Stimulated activated CD4-positive, alpha-beta T cell treated with anti-CD3 and anti-CD28 coated beads, Interleukin-4, amount 100 ng/mL, for 24 hours (primary cell): ENCODE measurements around the gene ILKAP.

ENCODE experiments used
- DNase-seq: peaks from one replicate; pipeline ENCODE4 v3.0.0-alpha.2; 2020

Gene ILKAP

DNA sequence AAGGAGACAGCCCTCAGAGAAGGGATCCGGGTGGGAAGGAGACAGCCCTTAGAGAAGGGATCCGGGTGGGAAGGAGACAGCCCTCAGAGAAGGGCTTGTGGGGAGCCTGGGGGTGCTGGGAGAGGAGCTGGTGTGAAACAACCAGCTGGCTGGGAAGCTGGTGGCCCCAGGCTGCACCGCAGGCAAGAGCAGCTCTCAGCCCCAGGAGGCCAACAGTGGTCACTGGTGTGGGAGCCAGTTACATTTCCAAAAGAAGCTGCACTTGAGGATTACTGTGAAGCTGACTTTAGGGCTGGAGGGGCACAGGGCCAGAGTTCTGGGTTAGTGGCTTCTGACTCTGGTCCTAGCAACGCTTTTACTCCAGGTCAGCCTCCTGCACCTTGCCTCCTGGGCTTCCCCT lies 33.1 kb upstream of the ILKAP start:
- DNase-seq = no peak

DNA sequence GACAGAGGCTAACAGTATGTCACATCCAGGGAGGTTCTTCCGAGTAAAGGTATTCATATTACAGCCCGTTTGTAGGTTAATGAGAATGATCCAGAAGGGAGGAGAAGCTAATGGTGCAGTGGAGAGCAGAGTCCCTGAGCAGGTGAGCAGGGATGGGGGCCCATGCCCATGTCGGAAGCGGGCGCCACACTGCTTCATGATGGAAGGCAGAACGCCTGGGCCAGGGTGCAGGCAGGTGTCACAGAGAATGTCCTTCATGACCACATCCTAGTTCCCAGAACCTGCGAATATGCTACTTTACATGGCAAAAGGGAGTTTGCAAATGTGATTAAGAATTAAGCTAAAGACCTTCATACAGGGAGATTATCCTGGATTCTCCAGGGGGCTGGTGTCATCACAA lies 32.4 kb upstream of the ILKAP start:
- no peak for DNase-seq

DNA sequence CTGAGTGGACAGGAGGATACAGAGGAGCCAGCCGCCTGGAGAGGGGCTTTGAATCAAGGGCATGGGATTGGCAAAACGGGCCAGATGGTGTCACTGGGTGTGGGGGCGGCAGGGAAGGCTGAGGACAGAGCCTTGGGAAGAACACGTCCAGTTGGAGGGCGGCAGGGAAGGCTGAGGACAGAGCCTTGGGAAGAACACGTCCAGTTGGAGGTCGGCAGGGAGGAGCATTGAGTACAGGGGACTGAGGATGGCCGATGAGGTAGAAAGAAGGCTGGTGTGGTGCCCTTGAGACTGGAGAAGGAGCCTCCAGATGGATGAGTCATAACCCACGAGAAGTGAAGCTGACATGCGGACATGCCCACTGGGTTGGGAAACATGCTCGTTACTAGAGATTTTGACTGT lies 31.8 kb upstream of the ILKAP start:
- no peak for DNase-seq

DNA sequence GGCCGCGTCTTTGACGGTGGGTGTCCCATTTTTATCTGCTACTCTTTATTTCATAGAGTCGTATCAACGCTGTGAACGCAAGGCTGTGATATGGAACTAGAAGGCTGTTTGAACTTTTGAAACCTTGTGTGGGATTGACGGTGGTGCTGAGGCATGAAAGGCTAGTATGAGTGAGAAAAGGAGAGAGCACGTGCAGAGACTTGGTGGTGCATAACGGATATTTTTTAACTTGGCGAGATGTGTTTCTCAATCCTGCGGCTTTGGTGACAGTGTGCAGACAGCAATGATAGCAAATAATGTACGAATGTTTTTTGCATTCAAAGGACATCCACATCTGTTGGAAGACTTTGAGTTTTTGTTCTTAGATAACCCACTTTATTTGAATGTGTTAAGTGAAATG lies 30.1 kb upstream of the ILKAP start:
- no peak for DNase-seq

DNA sequence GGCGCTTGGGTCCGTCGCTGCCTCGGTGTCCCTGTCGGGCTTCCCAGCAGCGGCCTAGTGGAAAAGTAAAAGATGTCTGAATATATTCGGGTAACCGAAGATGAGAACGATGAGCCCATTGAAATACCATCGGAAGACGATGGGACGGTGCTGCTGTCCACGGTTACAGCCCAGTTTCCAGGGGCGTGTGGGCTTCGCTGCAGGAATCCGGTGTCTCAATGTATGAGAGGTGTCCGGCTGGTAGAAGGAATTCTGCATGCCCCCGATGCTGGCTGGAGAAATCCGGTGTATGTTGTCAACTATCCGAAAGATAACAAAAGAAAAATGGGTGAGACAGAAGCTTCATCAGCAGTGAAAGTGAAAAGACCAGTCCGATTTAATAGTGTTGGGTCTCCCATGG lies 28.3 kb upstream of the ILKAP start:
- no peak for DNase-seq

DNA sequence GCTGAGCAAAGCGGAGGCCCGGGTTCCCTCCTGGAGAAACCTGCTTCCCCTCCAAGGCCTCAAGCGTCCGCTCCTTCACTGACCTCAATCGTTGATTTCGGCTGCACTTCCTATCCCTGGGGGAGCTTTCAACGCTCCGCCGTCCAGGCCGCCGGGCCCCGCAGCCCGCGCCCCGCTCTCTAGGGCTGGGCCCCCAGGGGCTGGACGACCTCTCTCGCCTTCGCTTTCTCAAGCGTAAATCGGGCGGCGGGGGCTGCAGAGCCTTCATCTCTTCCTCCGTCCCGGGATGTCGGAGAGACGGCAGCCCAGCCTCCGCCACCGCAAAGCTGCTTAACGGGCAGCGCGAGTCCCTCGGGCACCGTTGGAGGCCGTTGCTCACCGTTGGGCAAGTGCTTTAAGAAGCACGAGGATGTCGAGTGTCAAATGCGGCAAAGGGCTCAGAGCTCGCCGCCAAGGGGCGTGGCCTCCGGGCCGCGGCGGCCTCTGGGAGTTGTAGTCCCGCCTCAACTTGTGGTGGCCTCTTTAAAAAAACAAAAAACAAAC lies 27.8 kb upstream of the ILKAP start:
- DNase-seq = peak; percentile 78

DNA sequence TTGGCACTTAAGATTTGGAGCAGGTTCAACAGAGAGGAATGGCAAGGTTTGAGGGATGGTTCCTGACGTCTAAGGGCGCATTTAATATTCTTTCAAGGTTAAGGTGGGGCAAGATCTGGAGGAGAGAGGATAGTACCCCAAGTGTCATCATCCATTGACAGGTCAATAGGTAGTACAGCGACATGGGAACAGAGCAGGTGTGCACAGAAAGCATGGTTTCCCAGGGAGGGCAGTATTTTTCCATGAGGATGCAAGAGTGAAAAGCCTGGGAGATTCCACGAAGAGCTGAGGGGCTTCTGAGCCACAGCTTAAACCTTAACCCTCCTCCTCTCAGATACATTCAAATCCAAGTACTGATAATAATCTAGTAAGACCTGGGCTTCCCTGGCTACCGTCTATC lies 27.2 kb upstream of the ILKAP start:
- DNase-seq = no peak

DNA sequence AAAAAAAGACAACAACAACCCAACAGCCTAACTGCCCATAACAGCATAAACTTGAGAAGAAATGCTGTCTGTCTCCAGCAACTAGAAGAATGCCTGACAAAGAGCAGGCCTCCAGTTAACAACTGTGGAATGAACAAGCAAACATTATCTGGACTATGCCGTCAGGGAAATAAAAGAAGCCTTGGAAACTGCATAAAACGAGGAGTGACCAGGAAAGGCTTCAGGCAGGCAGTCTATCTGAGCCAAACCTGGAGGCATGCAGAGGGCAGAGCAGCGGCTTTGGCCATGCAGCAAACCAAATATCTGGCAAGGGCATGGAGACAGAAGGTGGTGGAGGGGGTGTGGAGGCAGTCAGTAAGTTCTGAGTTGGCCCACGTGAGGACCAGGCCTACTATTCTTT lies 25.2 kb upstream of the ILKAP start:
- DNase-seq = no peak

DNA sequence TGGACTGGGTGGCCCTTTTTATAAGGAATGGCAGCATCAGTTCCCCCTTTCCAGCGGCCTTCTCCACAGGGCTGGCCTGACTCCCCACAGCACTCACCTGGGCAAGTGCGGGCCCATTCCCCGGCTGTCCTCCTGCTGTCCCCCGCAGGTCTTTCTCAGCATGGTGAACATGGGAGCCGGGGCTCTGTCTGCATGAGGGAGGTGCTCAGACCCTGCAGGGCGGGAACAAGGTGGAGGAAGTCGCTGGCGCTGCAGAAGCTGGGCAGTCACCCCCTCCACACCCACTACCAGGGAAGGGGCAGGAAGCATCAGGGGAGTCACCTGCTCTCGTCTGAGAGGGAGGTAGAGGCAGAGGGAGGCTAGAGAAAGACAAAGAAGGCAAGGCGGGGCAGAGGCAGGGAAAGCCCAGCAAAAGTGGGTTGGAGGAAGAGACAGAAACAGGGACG lies 24.1 kb upstream of the ILKAP start:
- no peak for DNase-seq

DNA sequence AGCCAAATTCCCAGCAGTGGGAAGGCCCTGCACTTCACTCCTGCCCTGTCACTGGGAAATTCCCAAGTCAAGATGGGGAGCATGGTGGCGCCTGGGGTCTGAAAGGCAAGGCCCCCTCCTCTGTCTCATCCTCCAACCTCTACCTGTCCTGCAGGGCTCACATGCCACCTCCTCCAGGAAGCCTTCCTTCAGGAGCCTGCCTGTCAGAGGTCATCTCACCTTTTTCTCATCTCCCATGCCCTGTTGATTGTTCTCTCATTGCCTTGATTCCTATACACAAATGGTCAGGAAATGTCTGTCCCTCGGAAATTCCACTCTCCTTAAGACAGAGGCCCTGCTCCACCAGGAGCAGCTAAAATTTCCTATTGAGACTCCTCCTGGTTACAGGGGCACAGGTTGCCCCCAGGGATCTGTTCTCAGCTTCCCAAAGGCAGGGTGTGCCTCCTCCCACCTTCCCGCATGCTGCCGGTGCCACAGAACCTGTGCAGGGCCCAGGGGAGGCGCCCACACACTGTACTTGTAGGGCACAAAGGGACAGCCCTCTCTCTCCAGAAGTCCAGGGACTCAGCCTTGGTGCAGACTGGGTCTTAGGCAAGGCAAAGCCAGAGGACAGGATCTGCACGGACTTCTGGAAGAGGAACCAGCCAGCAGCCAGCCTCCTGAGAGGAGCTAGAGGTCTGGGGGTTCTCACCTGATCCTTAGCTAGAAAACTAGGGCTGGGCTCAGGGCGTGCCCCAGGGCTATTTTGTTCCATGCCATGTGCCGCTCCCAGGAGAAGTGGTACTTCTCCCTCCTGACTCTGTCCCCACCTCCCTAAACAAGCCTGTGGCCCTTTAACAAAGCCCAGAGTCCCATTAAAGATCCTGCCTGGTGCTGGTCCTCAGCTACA lies 23.4 kb upstream of the ILKAP start:
- no peak for DNase-seq

DNA sequence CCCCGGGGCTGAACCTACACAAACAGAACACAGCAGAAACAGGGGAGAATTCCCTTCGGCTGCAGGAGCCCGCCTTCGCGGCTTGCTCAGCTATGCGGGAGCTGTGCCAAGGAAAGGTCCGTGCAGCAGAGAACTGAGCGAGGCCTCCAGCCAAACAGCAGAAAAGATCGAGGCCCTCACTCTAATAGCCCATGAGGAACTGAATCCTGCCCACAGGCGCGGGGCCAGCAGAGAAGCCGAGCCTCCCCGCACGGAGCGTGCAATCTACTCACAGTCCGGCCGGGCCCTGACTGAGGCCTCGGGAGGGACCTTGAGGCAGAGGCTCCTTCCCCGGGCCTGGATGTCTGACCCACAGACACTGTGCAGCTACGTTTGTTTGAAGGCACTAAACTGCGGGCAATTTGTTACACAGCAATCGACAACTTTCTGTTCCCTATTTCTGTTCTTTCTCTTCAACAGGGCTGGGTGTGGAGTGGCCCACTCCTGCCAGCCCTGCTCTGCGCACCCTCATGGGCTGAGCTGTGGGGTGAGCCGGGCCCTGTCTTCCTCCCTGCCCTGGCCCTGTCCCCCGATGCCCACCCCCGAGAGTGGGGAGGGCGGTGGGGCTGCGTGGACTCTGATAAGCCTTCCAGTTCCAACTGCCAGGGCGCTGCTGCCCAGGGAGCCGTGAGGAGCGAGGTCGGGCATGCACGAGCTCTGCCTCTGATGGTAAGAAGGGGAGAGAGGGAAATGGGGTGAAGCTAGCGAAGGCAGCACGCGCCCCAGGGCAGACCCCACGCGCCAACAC lies 22.6 kb upstream of the ILKAP start:
- DNase-seq = no peak

DNA sequence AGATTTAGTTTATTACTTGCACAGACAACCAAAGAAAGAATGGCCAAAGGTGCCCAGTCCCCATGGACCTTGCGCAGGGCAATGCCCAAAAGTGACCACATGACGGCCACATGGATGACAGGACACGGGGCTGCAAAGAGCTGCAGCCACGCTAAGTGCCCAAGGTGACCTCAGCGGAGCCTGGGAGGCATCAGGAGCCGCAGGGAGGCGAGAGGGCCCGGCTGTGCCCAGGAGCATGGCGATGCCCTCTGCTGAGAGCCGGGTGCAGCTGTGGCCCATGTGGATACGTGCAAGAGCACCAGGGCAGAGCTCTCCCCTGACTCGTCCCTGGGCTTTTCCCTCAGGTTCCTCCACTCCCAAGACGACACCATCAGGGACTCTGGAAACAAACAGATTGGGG lies 21.6 kb upstream of the ILKAP start:
- DNase-seq = no peak

DNA sequence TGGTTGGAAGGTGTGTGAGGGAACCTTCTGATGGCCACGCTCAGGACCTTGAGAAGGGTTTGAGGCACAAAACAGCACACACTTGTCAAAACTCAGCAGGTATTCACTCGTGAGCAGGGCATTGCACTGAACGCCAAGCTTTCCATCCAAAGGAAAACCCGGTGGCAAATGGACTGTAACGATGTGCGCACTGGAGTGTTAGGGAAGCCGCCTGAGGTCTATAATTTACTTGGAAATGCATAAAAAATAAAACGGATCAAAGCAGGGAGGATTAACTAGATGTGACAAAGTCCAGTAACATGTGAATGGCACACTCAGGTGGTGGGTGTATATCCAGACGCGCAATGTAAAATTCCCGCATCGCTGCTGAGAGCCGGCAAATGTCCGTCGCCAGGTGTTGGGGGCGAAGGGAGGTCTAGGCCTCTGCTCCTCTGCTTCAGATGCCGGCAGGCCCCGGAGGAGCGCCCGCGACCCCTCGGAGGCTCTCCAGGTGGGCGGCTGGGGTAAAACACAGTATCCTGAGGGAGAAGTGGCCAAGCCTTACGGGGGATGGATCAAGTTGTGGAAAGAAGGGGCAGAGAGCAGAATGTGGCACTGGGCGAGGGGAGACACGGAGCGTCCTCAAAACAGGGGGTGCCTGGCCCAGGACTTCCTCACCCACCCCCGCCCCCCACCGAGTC lies 21.0 kb upstream of the ILKAP start:
- DNase-seq = no peak

DNA sequence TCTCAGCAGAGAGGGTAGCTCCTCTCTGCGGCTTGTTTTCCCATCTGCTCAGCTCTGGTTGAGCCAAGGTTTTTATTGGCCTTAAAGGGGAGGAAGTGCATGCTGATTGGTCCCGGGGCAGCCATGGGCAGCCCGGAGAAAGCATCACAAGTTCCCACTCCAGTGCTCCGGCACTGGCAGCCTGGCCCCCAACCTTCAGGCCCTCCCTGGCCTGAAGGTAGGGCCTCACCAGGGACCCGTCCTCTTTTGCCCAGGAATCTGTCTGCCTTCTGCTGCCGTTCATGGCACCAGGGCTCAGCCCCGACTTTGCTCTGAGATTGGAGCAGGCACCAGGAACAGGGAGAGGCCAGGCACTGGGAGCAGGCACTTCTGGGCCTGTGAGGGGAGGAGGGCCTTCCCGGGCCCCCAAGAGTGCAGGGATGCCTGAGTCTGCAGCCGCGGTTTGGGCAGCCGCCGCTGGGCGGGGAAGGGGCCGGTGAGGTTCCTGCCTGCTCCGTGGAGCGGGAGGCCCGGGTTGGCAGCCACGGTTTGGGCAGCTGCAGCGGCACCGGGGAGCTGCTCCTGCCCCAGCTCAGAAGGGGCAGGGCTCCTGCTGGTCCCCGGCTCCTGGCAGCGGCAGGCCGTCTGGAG lies 17.5 kb upstream of the ILKAP start:
- no peak for DNase-seq

DNA sequence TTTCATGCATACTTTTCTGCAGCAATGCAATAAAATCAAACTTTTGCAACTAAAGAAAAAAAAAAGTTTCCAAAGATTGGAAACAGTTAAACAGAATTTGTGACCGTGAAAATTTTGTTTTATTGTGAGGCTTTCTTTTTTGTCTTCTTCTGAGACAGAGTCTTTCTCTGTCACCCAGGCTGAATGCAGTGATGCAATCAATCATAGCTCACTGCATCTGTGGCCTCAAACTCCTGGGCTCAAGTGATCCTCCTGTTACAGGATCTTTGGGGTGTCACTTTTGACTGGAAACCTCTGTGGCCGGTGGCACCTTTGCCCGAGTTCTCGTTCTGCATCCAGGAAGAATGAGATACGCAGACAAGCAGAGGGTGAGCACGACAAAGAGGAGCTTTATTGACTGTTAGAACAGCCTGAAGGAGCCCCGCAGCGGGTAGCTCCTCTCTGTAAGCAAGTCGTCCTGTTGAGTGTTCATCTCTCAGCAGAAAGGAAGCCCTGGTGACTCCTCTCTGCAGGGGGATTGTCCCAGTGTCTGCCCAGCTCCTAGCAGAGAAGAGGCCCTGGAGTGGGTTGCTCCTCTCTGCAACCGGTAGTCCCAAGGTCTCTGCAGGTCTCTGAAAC lies 16.9 kb upstream of the ILKAP start:
- no peak for DNase-seq

DNA sequence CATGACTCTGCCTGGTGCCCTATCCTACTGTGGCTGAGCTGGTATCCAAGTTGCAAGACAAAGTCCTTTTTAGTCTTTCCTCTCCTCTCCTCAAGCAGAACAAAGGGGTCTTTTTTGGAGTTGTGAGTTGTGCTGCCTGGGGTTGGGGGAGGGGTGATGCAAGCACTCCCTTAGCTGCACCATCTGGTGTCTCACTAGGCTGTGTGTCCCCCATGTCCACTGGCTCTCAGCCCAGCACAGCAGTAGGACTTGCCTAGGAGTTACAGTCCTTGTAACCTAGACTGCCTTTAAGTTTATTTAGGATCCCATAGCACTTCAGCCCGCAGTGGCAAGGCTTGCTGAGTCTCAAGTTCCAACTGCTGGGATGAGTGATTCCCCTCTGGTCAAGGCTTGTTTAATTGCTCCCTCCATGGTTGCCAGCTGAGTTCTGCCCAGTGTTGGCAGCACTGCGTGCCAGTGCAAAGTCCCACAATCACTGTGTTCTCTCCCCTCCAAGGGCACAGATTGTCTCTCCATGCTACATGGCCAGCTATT lies 13.2 kb upstream of the ILKAP start:
- no peak for DNase-seq

DNA sequence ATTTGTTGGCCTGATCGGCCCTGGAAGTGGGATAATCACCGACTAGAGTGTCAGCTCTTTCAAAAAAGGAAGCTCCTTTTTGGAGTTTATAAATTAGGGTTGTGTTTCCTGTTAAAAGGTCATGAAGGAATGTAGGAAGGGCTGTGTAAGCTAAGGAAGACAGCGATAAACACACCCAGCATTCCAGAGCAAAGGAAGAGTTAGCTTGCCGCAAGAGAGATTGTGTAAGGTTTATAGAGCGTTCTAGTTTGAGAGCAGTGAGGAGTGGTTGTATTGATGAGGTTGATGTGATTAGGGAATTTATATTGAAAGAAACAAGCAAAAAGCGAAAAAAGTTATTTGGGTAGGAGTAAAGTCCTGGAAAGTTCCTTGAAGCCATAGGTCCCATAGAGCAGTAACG lies 3.5 kb upstream of the ILKAP start:
- no peak for DNase-seq

DNA sequence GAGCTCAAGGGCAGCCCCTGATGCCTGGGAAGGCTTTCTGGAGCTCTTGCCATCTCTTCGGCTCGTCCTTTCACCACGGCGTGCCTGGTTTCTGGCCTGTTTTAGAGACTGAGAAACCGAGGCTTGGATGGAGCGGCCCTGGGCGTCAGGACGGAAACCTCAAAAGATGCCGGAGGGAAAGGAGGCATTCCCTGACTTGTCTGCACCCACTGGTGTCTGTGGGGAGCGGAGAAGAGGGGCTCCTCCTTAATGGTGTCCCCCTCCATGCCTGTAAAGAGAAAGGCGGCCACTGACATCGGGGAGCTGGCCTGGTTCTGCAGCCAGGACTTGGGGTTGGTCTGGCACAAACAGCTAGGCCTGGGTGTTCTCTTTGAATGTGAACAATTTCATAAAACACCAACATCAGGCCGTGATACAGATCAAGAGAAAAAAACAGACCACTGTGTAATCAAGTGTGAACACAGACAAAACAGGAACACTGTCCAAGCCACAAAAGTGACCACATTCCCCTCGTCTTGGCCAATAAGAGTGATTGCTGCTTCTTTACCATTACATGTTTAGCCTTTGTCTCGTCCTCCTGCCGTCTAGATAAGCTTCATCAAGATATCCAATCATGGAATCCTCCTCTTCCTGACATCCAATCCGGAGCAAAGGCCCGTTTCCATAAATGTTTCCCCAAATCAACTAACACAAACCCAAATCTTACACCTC lies 633 bp upstream of the ILKAP start:
- DNase-seq = no peak

DNA sequence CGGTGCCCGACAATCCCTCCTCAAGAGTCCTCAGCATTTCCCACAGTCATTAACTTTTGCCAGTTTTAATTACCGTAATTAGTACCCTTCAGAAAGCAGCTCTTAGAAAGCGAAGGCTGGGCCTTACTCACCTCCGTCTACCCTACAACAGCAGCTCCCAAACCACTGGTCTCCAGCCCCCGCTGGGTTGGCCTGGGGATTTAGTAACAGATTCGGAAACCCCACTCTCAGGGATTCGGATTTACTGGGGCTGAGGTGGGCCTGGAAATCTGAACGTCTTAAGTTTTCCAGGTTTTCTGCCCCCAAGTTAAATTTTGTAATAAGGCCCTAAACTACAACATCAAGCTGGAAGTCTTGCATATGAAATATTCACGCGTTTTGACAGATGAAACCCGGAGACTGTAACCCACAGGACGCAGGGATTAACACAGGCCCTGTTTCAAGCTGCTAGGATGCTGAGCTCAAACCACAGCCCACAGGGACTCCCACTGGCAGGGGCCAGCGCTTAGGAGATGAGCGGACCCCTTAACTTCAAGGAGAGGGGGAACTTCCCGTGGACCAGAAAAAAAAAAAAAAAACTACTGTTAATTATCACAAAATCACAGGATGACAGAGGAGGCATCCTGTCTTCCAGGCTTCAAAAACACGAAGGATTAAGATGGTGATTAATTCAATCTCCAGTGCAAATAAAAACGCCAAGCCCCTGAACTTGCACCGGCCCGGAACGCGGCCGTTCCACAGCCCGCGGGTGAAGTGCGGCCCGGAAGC lies 985 bp downstream of the ILKAP start:
- DNase-seq = peak; percentile 19

DNA sequence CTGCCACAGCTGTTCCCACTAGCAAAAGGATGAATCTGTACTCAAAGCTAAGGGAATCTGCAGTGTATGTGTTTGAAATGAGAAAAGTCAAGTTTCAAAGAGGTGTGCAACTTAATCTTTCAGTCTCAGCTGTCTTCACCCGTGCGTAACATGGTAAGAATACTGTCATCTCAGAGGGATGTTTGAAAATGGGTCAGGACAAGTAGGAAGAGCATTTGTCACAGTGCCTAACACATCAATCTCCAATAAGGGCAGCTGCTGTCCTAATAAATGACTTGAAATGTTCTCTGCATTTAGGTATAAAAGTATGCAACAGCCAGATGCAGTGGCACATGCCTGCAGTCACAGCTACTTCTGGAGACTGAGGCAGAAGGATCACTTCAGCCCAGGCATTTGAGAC lies 13.1 kb downstream of the ILKAP start:
- no peak for DNase-seq
